Right lobe of liver (tissue), 4 donors: ENCODE measurements around the gene CIAO3.

ENCODE experiments used
- POLR2A ChIP-seq: fragments of 450-650 bp; IDR thresholded peaks from one replicate; pipeline ENCODE4 v1.6.1; 2017; ENCODE audit warnings: antibody characterized with exemption, mild to moderate bottlenecking
- TF ChIP-seq, protein P1 (sequence below), 4 donors: fragments of 200-600 bp in 3 of 4; fragments of 450-650 bp in 1 of 4; IDR thresholded peaks; one replicate each; pipeline versions ENCODE4 v1.5.1 to v1.8.0; 2016 to 2022; ENCODE audit warnings: antibody characterized with exemption in 4 of 4, mild to moderate bottlenecking in 2 of 4
- donor health status: DM: no; HTN: no; CAD: no.
- donor health status: DM: no; HTN: no; CAD: no.
- donor health status: DM: no; HTN: yes; CAD: no.

DNA sequence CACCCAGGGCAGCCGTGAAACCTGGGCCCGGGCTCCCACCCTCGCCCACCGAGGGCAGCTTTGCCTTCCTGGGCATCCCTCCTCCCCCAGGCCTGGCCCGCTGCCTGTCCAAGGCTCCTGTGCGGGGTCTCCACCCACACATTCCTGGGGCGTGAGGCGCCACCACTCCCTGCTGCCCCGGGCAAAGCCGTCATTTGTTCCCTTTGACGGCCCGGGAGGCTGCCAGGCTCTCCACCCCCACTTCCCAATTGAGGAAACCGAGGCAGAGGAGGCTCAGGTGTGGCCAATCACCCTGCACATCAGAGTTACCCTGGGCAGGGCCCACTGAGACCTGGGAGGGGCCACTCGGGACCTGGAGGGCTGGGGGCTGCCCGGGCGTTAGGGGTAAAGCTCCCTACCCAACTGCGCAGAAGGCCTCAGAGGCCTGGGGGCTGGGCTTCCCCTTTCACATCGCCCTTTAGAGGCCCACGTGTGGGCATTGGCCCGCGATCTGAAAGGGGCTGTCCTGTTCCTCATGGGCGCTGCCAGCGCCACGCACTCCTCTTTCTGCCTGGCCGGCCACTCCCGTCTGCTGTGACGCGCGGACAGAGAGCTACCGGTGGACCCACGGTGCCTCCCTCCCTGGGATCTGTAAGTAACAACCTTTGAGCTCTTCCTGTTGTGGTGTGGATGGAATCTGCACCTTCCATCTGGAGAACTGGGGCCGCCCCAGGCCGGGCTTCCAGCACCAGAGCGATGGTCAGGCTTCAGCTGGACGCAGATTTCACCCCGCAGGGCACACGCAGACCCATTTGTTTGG, 19.9 kb upstream of the CIAO3 start, which contains the start of gene MSLN:
- TF ChIP-seq POLR2A, result no peak
- TF ChIP-seq, protein P1, sequence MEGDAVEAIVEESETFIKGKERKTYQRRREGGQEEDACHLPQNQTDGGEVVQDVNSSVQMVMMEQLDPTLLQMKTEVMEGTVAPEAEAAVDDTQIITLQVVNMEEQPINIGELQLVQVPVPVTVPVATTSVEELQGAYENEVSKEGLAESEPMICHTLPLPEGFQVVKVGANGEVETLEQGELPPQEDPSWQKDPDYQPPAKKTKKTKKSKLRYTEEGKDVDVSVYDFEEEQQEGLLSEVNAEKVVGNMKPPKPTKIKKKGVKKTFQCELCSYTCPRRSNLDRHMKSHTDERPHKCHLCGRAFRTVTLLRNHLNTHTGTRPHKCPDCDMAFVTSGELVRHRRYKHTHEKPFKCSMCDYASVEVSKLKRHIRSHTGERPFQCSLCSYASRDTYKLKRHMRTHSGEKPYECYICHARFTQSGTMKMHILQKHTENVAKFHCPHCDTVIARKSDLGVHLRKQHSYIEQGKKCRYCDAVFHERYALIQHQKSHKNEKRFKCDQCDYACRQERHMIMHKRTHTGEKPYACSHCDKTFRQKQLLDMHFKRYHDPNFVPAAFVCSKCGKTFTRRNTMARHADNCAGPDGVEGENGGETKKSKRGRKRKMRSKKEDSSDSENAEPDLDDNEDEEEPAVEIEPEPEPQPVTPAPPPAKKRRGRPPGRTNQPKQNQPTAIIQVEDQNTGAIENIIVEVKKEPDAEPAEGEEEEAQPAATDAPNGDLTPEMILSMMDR (IDR thresholded peaks at IDR 0.05), result no peak
